H1 (cell line): ENCODE results near the gene DYNC1I1. TPM values are rescaled to one million over a fixed set of nuclear protein-coding genes. Genes with fewer than 3 reads are reported as not detected.
A peak's percentile ranks its signal among the peaks of the same experiment; 100 is the strongest.

Experiments used
- CTCF ChIA-PET: fragments of 300-600 bp; sonication (Branson Sonifier 250); formaldehyde crosslinking; loops from one replicate; lab custom pipeline; 2021; ENCODE audit not compliant: partially characterized antibody; lab: Charles Lee
- POLR2A ChIA-PET: fragments of 300-600 bp; sonication (Branson Sonifier 250); formaldehyde crosslinking; loops from one replicate; lab custom pipeline; 2021; ENCODE audit warnings: inconsistent platforms; ENCODE audit not compliant: partially characterized antibody; lab: Charles Lee
- DNase-seq, 2 experiments: peaks; one replicate each; pipeline versions ENCODE4 v3.0.0 to v3.0.0-alpha.2; 2010 to 2022; ENCODE audit warnings: low spot score in 2 of 2, low read depth in 1 of 2, mixed read lengths in 1 of 2
- FAIRE-seq: peaks from 2 replicates; lab custom pipeline; 2011; peaks lifted over from hg19 to GRCh38; lab: Jason Lieb, UNC
- H2AFZ ChIP-seq: 2 replicates; pipeline ENCODE4 v1.8.1; 2012; ENCODE audit warnings: low read length, inconsistent platforms
- H2AK5ac ChIP-seq: 2 replicates; pipeline ENCODE4 v1.6.1; 2013; ENCODE audit warnings: low read depth, low read length
- H2BK120ac ChIP-seq: replicated peaks from 2 replicates; pipeline ENCODE3; 2013; ENCODE audit warnings: low read depth, low read length, inconsistent platforms
- H2BK12ac ChIP-seq: 2 replicates; pipeline ENCODE4 v1.6.1; 2013; ENCODE audit warnings: low read depth, low read length
- H2BK15ac ChIP-seq: 2 replicates; pipeline ENCODE4 v1.6.1; 2013; ENCODE audit warnings: low read length
- H2BK20ac ChIP-seq: 2 replicates; pipeline ENCODE4 v1.6.1; 2013; ENCODE audit warnings: low read length
- H2BK5ac ChIP-seq: 2 replicates; pipeline ENCODE4 v1.6.1; 2013; ENCODE audit warnings: low read depth, low read length
- H3K14ac ChIP-seq: 2 replicates; pipeline ENCODE4 v1.6.1; 2013; ENCODE audit warnings: inconsistent platforms; ENCODE audit not compliant: insufficient read length
- H3K18ac ChIP-seq: 2 replicates; pipeline ENCODE4 v1.6.1; 2013; ENCODE audit warnings: low read length; ENCODE audit errors: extremely low read depth
- H3K23ac ChIP-seq: 2 replicates; pipeline ENCODE4 v1.6.1; 2013; ENCODE audit warnings: inconsistent platforms; ENCODE audit not compliant: insufficient read length
- H3K23me2 ChIP-seq: 2 replicates; pipeline ENCODE4 v1.6.1; 2013; ENCODE audit warnings: low read depth, low read length
- H3K27ac ChIP-seq: 2 replicates; pipeline ENCODE4 v1.6.1; 2011; ENCODE audit warnings: low read depth, low read length, inconsistent platforms
- H3K27me3 ChIP-seq, 4 experiments: replicated peaks in 1 of 4; 1 replicate in 1 of 4; 2 replicates in 3 of 4; pipeline versions ENCODE4 v1.6.1 to v1.8.1; 2011 to 2013; ENCODE audit warnings: low read length in 3 of 4, mild to moderate bottlenecking in 3 of 4, inconsistent platforms in 2 of 4, mixed read lengths in 2 of 4, moderate library complexity in 1 of 4; ENCODE audit not compliant: control insufficient read depth in 3 of 4, insufficient read depth in 3 of 4; ENCODE audit errors: extremely low read depth in 1 of 4
- H3K36me3 ChIP-seq, 4 experiments: 2 replicates each; pipeline versions ENCODE4 v1.6.1 to v1.8.1; 2011 to 2013; ENCODE audit warnings: mild to moderate bottlenecking in 4 of 4, low read length in 3 of 4, moderate library complexity in 2 of 4, control low read depth in 1 of 4, inconsistent platforms in 1 of 4; ENCODE audit not compliant: insufficient read depth in 4 of 4, control insufficient read depth in 2 of 4
- H3K4ac ChIP-seq: replicated peaks from 2 replicates; pipeline ENCODE3; 2013; ENCODE audit warnings: low read length, low read depth, mixed read lengths, inconsistent platforms; ENCODE audit not compliant: insufficient read length
- H3K4me1 ChIP-seq, 4 experiments: replicated peaks in 1 of 4; 1 replicate in 1 of 4; 2 replicates in 3 of 4; pipeline versions ENCODE4 v1.6.1 to v1.8.1; 2011 to 2013; ENCODE audit warnings: low read length in 3 of 4, inconsistent platforms in 2 of 4, mixed read lengths in 1 of 4; ENCODE audit not compliant: insufficient read depth in 4 of 4, control insufficient read depth in 3 of 4
- H3K4me2 ChIP-seq, 2 experiments: 2 replicates each; pipeline versions ENCODE4 v1.6.1 to v1.8.1; 2011 to 2013; ENCODE audit warnings: low read depth in 2 of 2, low read length in 2 of 2, control low read depth in 1 of 2, inconsistent platforms in 1 of 2, mild to moderate bottlenecking in 1 of 2; ENCODE audit not compliant: insufficient read depth in 1 of 2
- H3K4me3 ChIP-seq, 4 experiments: fragments of 200-600, 300-600 bp in 1 of 4; sonication (generic), shearing (Covaris generic), sonication (Bioruptor Twin) in 1 of 4; 2 replicates each; pipeline versions ENCODE4 v1.5.1 to v1.8.1; 2011 to 2016; ENCODE audit warnings: low read length in 4 of 4, low read depth in 3 of 4, control low read depth in 2 of 4, inconsistent platforms in 2 of 4, mild to moderate bottlenecking in 2 of 4, mixed read lengths in 1 of 4, moderate library complexity in 1 of 4; ENCODE audit not compliant: insufficient read depth in 2 of 4; ENCODE audit errors: extremely low read depth in 1 of 4
- H3K56ac ChIP-seq: replicated peaks from 2 replicates; pipeline ENCODE3; 2013; ENCODE audit warnings: low read depth, mild to moderate bottlenecking, mixed read lengths, low read length, inconsistent platforms; ENCODE audit not compliant: insufficient read length
- H3K79me1 ChIP-seq: 2 replicates; pipeline ENCODE4 v1.6.1; 2013; ENCODE audit warnings: low read depth, low read length, control low read depth
- H3K79me2 ChIP-seq, 2 experiments: 2 replicates each; pipeline versions ENCODE4 v1.6.1 to v1.8.1; 2012 to 2013; ENCODE audit warnings: low read length in 2 of 2, mild to moderate bottlenecking in 2 of 2, inconsistent platforms in 1 of 2; ENCODE audit not compliant: insufficient read depth in 2 of 2, control insufficient read depth in 1 of 2
- H3K9ac ChIP-seq, 4 experiments: replicated peaks in 1 of 4; 1 replicate in 1 of 4; 2 replicates in 3 of 4; pipeline versions ENCODE4 v1.6.1 to v1.8.1; 2011 to 2013; ENCODE audit warnings: low read depth in 3 of 4, low read length in 3 of 4, control low read depth in 2 of 4, mild to moderate bottlenecking in 2 of 4, moderate library complexity in 2 of 4, inconsistent platforms in 1 of 4; ENCODE audit errors: extremely low read depth in 1 of 4
- H3K9me3 ChIP-seq, 2 experiments: 2 replicates each; pipeline versions ENCODE4 v1.6.1 to v1.8.1; 2012 to 2013; ENCODE audit warnings: mild to moderate bottlenecking in 2 of 2, moderate library complexity in 2 of 2, control low read depth in 1 of 2, inconsistent platforms in 1 of 2, low read depth in 1 of 2, low read length in 1 of 2, mixed read lengths in 1 of 2; ENCODE audit not compliant: insufficient read depth in 2 of 2
- H4K20me1 ChIP-seq, 2 experiments: replicated peaks in 1 of 2; 2 replicates each; pipeline versions ENCODE3 to v1.8.1; 2011 to 2013; ENCODE audit warnings: inconsistent platforms in 2 of 2, low read length in 2 of 2, mild to moderate bottlenecking in 1 of 2; ENCODE audit not compliant: insufficient read depth in 2 of 2, control insufficient read depth in 1 of 2
- H4K5ac ChIP-seq: 2 replicates; pipeline ENCODE4 v1.6.1; 2013; ENCODE audit warnings: low read length, low read depth, mixed read lengths, inconsistent platforms; ENCODE audit not compliant: insufficient read length
- H4K8ac ChIP-seq: 2 replicates; pipeline ENCODE4 v1.8.0; 2013; ENCODE audit warnings: mild to moderate bottlenecking, moderate library complexity, low read length, inconsistent platforms; ENCODE audit not compliant: insufficient read depth; ENCODE audit errors: extremely low read depth
- H4K91ac ChIP-seq: replicated peaks from 2 replicates; pipeline ENCODE3; 2013; ENCODE audit warnings: low read length, mixed read lengths, inconsistent platforms; ENCODE audit not compliant: insufficient read length
- CEBPB ChIP-seq: IDR thresholded peaks from 2 replicates; pipeline ENCODE4 v1.6.1; 2012; ENCODE audit warnings: low read depth, low read length
- WGBS, 2 experiments: shearing (Covaris generic) in 1 of 2; methylation state at CpG; one replicate each; pipeline versions ENCODE4 v1.1.6 to v1.1.7; 2013 to 2015; ENCODE audit warnings: low lambda C conversion rate in 2 of 2, mixed read lengths in 2 of 2, inconsistent platforms in 1 of 2, low coverage in 1 of 2, missing lambda C conversion rate in 1 of 2; ENCODE audit not compliant: insufficient replicate concordance in 2 of 2, insufficient coverage in 1 of 2, insufficient read length in 1 of 2; ENCODE audit errors: extremely low coverage in 1 of 2, missing lambda C conversion rate in 1 of 2; 5-methylcytosine and 5-hydroxymethylcytosine counted together
- polyA plus RNA-seq, 7 experiments: library from polyadenylated mRNA; depleted of rRNA in 3 of 7; stranded (reverse) in 5 of 7; unstranded in 2 of 7; fragments of >200 nt in 5 of 7; fragments of 200-250 nt in 2 of 7; gene quantifications; 1 replicate in 5 of 7; 2 replicates in 1 of 7; 4 replicates in 1 of 7; pipeline versions ENCODE4 v1.2.1 to v1.2.3, GENCODE V29; 2011 to 2013; ENCODE audit warnings: missing spikeins in 2 of 7, mixed read lengths in 2 of 7
- total RNA-seq: library from RNA; stranded (reverse); fragmentation: NEBNext Ultra II Directional; extraction: Animal tissue kit (Norgen Biotek cat#: 25700); gene quantifications from 2 replicates; pipeline ENCODE4 v1.2.1, GENCODE V29; 2021

DYNC1I1 gene
- total and polyA plus RNA-seq, 2 of the 8 experiments (the other 6 are each of a cell fraction or from before 2014, with no cell fraction given) = 0.45 to 0.58 TPM

- DNase-seq (no peak), FAIRE-seq (no peak)
- Histone ChIP-seq H4K20me1 (no peaks in the 10 kb centered on the region), H3K9me3 (no peaks in the 10 kb centered on the region), H2BK12ac (no peak overlapping the region), H3K4me3 (no peak overlapping the region), H4K91ac (no peak overlapping the region), H2BK120ac (no peak overlapping the region), H3K79me1 (no peaks in the 10 kb centered on the region), H4K8ac (no peak overlapping the region), H2AFZ (no peak overlapping the region), H2AK5ac (0 out of 2 replicates have a peak overlapping the region, but pooled peaks have one; percentile 0), H3K18ac (no peak overlapping the region), H3K4ac (no peak overlapping the region), H2BK20ac (no peak overlapping the region), H3K4me2 (no peak overlapping the region), H3K23ac (no peak overlapping the region), H3K27me3 (peaks cover 0 to 1% (median 0%) of the 10 kb centered on the region in 4 experiments; a peak in 1 of 7 replicates), H2BK5ac (no peak overlapping the region), H3K56ac (no peak overlapping the region), H3K23me2 (no peaks in the 10 kb centered on the region), H3K9ac (no peak overlapping the region), H4K5ac (no peak overlapping the region), H3K14ac (no peak overlapping the region), H3K27ac (no peak overlapping the region), H3K36me3 (no peaks in the 10 kb centered on the region), H2BK15ac (no peak overlapping the region), H3K79me2 (no peaks in the 10 kb centered on the region), H3K4me1 (peaks cover 0 to 3% (median 3%) of the 10 kb centered on the region in 4 experiments; a peak in 1 of 7 replicates)
- ChIA-PET POLR2A (no interaction called here), CTCF (interaction anchor here (0.6 to 6.7 kb wide), 6 partner anchors 10 to 217 kb away, joined by 3 to 53 read pairs (median 5); no protein-coding TSS in a partner anchor)
- WGBS, 2 experiments = 83% methylated on average over 1 of the region's 1 CpG; no CpG with 5 or more reads in 1 of the 2 experiments
- TF ChIP-seq CEBPB = no peak
Measured at GRCh38 chr7:95859429-95859828, 87.1 kb downstream of the DYNC1I1 start.
